ENCODE data around the gene AK5.
"Not testable (repeated sequence)": the region's sequence is repeated elsewhere in the genome, so short reads cannot be mapped to it uniquely, and the experiment has no call there.

Gene AK5

DNA sequence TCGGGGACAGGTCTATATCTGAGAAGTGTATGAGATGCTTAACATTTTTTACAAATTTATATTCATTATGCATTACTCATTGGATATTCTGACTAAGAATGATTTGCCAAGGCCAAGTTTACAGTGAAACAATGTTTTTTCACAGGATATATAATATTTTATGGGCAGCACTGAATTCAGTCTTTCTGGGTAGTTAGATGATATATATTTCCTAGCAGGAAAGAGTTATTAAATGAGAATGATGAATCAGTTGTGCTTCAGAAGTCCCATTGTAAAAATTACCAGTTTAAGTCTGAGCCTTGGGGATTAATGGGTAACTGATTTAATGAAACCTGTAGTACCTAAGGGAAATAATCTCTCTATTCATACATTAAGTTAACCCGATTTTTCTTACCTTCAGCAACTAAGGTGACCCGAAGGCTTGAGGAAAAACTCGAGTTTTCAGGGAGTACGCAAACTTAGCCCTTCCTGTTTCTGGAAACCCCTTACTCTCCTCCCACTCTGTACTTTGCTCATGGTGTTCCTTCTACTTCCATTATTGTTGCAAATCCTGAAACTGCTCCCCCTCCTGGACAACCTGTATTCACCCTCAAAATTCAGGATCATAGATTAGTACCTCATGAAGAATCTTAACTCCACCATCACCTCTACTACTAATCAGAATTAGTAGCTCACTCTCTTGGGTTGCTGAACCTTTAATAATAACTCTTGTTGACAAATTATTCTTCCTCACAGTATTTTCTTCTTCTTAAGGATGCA lies 135.1 kb downstream of the AK5 start (continued):
- TF ChIP-seq CSDC2 (CRISPR knock-in tag; IDR thresholded peaks at IDR 0.05) (no peak), ISL1 (CRISPR knock-in tag; IDR thresholded peaks at IDR 0.05) (no peak), SNAI2 (CRISPR knock-in tag; IDR thresholded peaks at IDR 0.05) (no peak), RARB (CRISPR knock-in tag; IDR thresholded peaks at IDR 0.05) (no peak)
- TF ChIP-seq, protein P1, sequence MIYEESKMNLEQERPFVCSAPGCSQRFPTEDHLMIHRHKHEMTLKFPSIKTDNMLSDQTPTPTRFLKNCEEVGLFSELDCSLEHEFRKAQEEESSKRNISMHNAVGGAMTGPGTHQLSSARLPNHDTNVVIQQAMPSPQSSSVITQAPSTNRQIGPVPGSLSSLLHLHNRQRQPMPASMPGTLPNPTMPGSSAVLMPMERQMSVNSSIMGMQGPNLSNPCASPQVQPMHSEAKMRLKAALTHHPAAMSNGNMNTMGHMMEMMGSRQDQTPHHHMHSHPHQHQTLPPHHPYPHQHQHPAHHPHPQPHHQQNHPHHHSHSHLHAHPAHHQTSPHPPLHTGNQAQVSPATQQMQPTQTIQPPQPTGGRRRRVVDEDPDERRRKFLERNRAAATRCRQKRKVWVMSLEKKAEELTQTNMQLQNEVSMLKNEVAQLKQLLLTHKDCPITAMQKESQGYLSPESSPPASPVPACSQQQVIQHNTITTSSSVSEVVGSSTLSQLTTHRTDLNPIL (CRISPR knock-in tag; IDR thresholded peaks at IDR 0.05; ENCODE audit: low read depth), result no peak

DNA sequence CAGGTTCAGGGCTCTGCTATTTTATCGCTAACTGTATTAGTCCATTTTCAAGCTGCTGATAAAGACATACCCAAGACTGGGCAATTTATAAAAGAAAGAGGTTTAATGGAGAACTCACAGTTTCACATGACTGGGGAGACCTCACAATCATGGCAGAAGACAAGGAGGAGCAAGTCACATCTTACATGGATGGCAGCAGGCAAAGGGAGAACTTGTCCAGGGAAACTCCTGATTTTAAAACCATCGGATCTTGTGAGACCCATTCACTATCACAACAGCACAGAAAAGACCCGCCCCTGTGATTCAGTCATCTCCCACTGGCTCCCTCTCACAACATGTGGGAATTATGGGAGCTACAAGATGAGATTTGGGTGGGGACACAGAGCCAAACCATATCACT lies 136.2 kb downstream of the AK5 start:
- not testable (repeated sequence) for ATAC-seq

DNA sequence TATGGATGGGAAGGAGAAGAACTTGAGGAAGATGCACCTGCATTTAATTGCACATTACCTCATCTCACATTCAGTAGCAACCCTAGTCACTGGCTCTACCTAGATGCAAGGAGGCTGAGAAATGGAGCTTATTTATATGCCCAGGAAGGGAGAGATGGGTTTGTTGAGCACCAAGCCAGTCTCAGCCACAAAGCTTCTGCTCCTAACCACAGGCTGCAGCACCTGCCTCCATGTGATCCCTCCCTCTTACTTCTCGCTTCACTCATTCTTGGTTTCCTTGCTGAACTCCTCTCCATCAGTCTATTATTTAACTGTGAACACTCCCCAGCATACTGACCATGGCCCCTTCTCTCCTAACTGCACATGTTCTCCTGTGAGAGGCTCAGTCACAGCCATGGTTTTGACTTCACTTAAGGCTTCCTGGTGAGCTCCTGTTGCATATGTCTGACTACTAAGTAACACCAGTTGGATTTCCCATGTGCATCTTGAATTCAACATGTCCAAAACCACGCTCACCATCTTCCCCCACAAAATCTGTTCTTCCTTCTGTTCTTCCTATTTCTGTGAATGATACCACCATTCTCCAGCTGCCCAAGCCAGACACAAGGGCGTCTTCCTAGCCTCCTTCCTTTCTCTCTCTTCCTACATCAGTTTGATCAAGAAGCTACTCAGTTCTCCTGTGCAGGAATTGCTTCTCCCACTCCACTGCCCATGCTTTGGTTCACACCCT lies 139.8 kb downstream of the AK5 start:
- TF ChIP-seq, protein P2, sequence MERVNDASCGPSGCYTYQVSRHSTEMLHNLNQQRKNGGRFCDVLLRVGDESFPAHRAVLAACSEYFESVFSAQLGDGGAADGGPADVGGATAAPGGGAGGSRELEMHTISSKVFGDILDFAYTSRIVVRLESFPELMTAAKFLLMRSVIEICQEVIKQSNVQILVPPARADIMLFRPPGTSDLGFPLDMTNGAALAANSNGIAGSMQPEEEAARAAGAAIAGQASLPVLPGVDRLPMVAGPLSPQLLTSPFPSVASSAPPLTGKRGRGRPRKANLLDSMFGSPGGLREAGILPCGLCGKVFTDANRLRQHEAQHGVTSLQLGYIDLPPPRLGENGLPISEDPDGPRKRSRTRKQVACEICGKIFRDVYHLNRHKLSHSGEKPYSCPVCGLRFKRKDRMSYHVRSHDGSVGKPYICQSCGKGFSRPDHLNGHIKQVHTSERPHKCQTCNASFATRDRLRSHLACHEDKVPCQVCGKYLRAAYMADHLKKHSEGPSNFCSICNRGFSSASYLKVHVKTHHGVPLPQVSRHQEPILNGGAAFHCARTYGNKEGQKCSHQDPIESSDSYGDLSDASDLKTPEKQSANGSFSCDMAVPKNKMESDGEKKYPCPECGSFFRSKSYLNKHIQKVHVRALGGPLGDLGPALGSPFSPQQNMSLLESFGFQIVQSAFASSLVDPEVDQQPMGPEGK (CRISPR knock-in tag; IDR thresholded peaks at IDR 0.05; ENCODE audit: borderline replicate concordance), result no peak
- ATAC-seq, result no peak

DNA sequence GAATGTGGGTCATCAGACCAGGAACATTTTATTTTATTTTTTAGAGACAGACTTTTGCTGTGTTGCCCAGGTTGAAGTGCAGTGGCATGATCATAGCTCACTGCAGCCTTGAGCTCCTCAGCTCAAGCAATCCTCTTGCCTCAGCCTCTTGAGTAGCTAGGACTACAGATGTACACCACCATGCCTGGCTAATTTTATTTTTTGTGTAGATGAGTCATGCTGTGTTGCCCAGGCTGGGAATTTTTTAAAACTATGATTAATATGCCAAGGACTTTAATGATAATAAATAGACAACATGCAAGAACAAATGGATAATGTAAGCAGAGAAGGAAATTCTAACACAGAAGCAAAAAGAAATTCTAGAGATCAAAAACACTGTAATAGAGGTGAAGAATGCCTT lies 142.4 kb downstream of the AK5 start:
- no peak for TF ChIP-seq ARNTL (CRISPR knock-in tag; IDR thresholded peaks at IDR 0.05; ENCODE audit: borderline replicate concordance, low read depth)
- peak; percentile 62 for ATAC-seq

DNA sequence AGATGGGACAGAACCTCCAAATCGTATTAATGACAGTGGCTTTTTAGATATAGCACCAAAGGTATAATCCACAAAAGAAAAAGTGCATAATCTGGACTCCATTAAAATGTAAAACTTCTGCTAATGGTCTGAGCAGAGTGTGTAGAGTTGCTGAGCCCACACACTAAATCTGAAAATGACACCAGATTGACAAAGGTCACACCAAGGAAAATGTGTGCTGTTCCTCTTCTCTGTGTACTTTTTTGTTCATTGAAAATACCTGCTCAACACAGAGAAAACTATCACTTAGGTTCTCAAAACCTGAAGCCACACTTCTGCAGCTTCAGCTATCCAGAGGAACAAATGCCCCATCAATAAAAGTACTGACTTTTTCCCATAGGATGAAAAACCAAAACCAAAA lies 146.2 kb downstream of the AK5 start:
- no peak for ATAC-seq
- no peak for TF ChIP-seq ARNTL (CRISPR knock-in tag; IDR thresholded peaks at IDR 0.05; ENCODE audit: borderline replicate concordance, low read depth)
- TF ChIP-seq GLIS3 (CRISPR knock-in tag; IDR thresholded peaks at IDR 0.05), result no peak
- TF ChIP-seq TOX (CRISPR knock-in tag; IDR thresholded peaks at IDR 0.05; ENCODE audit: borderline replicate concordance), result no peak
- TF ChIP-seq, protein P3, sequence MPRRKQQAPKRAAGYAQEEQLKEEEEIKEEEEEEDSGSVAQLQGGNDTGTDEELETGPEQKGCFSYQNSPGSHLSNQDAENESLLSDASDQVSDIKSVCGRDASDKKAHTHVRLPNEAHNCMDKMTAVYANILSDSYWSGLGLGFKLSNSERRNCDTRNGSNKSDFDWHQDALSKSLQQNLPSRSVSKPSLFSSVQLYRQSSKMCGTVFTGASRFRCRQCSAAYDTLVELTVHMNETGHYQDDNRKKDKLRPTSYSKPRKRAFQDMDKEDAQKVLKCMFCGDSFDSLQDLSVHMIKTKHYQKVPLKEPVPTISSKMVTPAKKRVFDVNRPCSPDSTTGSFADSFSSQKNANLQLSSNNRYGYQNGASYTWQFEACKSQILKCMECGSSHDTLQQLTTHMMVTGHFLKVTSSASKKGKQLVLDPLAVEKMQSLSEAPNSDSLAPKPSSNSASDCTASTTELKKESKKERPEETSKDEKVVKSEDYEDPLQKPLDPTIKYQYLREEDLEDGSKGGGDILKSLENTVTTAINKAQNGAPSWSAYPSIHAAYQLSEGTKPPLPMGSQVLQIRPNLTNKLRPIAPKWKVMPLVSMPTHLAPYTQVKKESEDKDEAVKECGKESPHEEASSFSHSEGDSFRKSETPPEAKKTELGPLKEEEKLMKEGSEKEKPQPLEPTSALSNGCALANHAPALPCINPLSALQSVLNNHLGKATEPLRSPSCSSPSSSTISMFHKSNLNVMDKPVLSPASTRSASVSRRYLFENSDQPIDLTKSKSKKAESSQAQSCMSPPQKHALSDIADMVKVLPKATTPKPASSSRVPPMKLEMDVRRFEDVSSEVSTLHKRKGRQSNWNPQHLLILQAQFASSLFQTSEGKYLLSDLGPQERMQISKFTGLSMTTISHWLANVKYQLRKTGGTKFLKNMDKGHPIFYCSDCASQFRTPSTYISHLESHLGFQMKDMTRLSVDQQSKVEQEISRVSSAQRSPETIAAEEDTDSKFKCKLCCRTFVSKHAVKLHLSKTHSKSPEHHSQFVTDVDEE (CRISPR knock-in tag; IDR thresholded peaks at IDR 0.05), result no peak
- TF ChIP-seq ESRRG (CRISPR knock-in tag; IDR thresholded peaks at IDR 0.05), result no peak
- TF ChIP-seq PPARA (CRISPR knock-in tag; IDR thresholded peaks at IDR 0.05; ENCODE audit: borderline replicate concordance), result no peak

DNA sequence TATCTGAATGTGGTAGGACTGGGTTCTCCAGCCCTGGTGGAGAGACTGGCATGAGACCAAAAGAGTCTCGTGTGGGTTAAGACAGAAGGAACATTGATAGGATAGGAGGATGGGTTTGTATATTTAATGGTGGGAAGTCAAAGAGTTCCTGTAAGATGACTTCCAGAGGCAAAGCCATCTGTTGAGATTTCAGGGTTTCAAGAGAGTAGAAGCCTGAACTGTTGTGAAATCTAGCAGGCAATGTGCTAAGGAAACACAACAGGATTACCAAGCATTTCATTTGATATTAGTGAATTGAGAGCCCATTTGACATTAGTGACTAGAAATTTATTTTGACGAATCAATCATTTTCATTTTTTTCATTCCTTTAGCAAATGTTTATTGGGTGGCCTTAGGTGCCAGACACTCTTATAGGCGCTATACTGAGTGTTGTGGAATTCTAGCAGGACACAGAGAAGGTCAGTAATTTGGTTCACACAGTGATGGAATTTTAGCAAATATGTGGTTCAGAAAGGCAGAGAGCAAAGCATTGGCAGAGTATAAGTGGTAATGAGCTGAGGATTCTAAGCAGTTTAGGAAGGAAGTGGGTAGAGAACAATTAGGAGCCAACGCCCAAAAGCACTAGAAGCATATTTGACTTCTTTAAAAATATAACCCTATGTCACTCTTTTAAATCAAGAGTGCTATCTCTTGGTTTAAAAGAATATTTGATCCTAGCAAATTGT lies 149.3 kb downstream of the AK5 start:
- ATAC-seq, result no peak
- TF ChIP-seq ZC3H10 (CRISPR knock-in tag; IDR thresholded peaks at IDR 0.05) (no peak), ZNF70 (CRISPR knock-in tag; IDR thresholded peaks at IDR 0.05) (no peak), PPARA (CRISPR knock-in tag; IDR thresholded peaks at IDR 0.05; ENCODE audit: borderline replicate concordance) (no peak), ZFP3 (CRISPR knock-in tag; IDR thresholded peaks at IDR 0.05) (no peak), SNAI2 (CRISPR knock-in tag; IDR thresholded peaks at IDR 0.05) (no peak), BACH2 (CRISPR knock-in tag; IDR thresholded peaks at IDR 0.05; ENCODE audit: borderline replicate concordance) (no peak), TOX (CRISPR knock-in tag; IDR thresholded peaks at IDR 0.05; ENCODE audit: borderline replicate concordance) (no peak), ISL1 (CRISPR knock-in tag; IDR thresholded peaks at IDR 0.05) (no peak), ZNF565 (CRISPR knock-in tag; conservative IDR thresholded peaks at IDR 0.05; ENCODE audit: low read depth) (no peak)
- TF ChIP-seq, protein P4, sequence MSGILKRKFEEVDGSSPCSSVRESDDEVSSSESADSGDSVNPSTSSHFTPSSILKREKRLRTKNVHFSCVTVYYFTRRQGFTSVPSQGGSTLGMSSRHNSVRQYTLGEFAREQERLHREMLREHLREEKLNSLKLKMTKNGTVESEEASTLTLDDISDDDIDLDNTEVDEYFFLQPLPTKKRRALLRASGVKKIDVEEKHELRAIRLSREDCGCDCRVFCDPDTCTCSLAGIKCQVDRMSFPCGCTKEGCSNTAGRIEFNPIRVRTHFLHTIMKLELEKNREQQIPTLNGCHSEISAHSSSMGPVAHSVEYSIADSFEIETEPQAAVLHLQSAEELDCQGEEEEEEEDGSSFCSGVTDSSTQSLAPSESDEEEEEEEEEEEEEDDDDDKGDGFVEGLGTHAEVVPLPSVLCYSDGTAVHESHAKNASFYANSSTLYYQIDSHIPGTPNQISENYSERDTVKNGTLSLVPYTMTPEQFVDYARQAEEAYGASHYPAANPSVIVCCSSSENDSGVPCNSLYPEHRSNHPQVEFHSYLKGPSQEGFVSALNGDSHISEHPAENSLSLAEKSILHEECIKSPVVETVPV (CRISPR knock-in tag; IDR thresholded peaks at IDR 0.05), result no peak
- TF ChIP-seq, protein P3 (CRISPR knock-in tag; IDR thresholded peaks at IDR 0.05), result no peak

Measured in SK-N-SH treated with all-trans-retinoic acid at 6 μM for 48 hours (cell line).